Osteocyte (in vitro differentiated cells): ENCODE results near the gene FRMD4B. TPM values are rescaled to one million over a fixed set of nuclear protein-coding genes. Genes with fewer than 3 reads are reported as not detected.
A peak's percentile ranks its signal among the peaks of the same experiment; 100 is the strongest.

Source experiments
- DNase-seq: peaks from one replicate; pipeline ENCODE4 v3.0.0; 2021; ENCODE audit warnings: mixed read lengths; ENCODE audit not compliant: unreplicated experiment; ENCODE audit errors: extremely low spot score
- H3K27ac Mint-ChIP-seq: one replicate; pipeline ENCODE4 v1.8.0; 2021; ENCODE audit warnings: mild to moderate bottlenecking, mixed read lengths; ENCODE audit not compliant: unreplicated experiment
- H3K27me3 Mint-ChIP-seq: one replicate; pipeline ENCODE4 v1.8.0; 2021; ENCODE audit warnings: mixed read lengths; ENCODE audit not compliant: unreplicated experiment
- H3K36me3 Mint-ChIP-seq: one replicate; pipeline ENCODE4 v1.8.0; 2021; ENCODE audit warnings: mixed read lengths; ENCODE audit not compliant: unreplicated experiment
- H3K4me1 Mint-ChIP-seq: one replicate; pipeline ENCODE4 v1.8.0; 2021; ENCODE audit warnings: mixed read lengths; ENCODE audit not compliant: unreplicated experiment
- H3K4me3 Mint-ChIP-seq: one replicate; pipeline ENCODE4 v1.8.0; 2021; ENCODE audit warnings: mild to moderate bottlenecking, moderate library complexity, mixed read lengths; ENCODE audit not compliant: unreplicated experiment
- H3K9me3 Mint-ChIP-seq: one replicate; pipeline ENCODE4 v1.8.0; 2021; ENCODE audit warnings: mixed read lengths; ENCODE audit not compliant: unreplicated experiment
- CTCF ChIP-seq: fragments of 200-600 bp; sonication (generic); IDR thresholded peaks from 2 replicates; pipeline ENCODE4 v1.5.0; 2021; ENCODE audit warnings: antibody characterized with exemption, mild to moderate bottlenecking, moderate library complexity
- total RNA-seq: library from RNA; stranded (reverse); gene quantifications from 2 replicates; pipeline ENCODE4 v1.2.1, GENCODE V29; 2021

Gene FRMD4B
- total RNA-seq, 1 donor from 2014 or later, result 1.3 TPM

- Mint-ChIP-seq H3K4me3 (no peak overlapping the region), H3K27ac (no peak overlapping the region)
These were observed 221.6 kb downstream of the FRMD4B start for GRCh38 chr3:69164296-69164695.

GRCh38 chr3:69162308-69162980, 223.4 kb downstream of the FRMD4B start:
- no peaks in the 10 kb centered on the region for H3K9me3 Mint-ChIP-seq
- TF ChIP-seq CTCF, result no peak
- no peak for DNase-seq
- H3K36me3 Mint-ChIP-seq, result no peaks in the 10 kb centered on the region
- no peak overlapping the region for H3K4me3 Mint-ChIP-seq
- H3K27ac Mint-ChIP-seq, result no peak overlapping the region
- H3K4me1 Mint-ChIP-seq, result no peaks in the 10 kb centered on the region
- H3K27me3 Mint-ChIP-seq, result no peaks in the 10 kb centered on the region

More at GRCh38 chr3:69164296-69164695, 221.6 kb downstream of the FRMD4B start:
- Mint-ChIP-seq H3K4me1 (no peaks in the 10 kb centered on the region), H3K36me3 (no peaks in the 10 kb centered on the region), H3K9me3 (no peaks in the 10 kb centered on the region), H3K27me3 (no peaks in the 10 kb centered on the region)
- DNase-seq, result no peak
- TF ChIP-seq CTCF, result no peak

- Mint-ChIP-seq H3K4me3 (no peak overlapping the region), H3K9me3 (no peaks in the 10 kb centered on the region), H3K36me3 (no peaks in the 10 kb centered on the region), H3K4me1 (no peaks in the 10 kb centered on the region), H3K27me3 (no peaks in the 10 kb centered on the region), H3K27ac (no peak overlapping the region)
- peak; percentile 93 for TF ChIP-seq CTCF
- DNase-seq, result no peak
These were observed 224.1 kb downstream of the FRMD4B start for GRCh38 chr3:69161587-69162307.

- H3K36me3 Mint-ChIP-seq, result no peaks in the 10 kb centered on the region
- H3K4me3 Mint-ChIP-seq, result no peak overlapping the region
- H3K4me1 Mint-ChIP-seq, result no peaks in the 10 kb centered on the region
- DNase-seq, result no peak
- no peak overlapping the region for H3K27ac Mint-ChIP-seq
- no peaks in the 10 kb centered on the region for H3K9me3 Mint-ChIP-seq
- TF ChIP-seq CTCF, result no peak
- peaks cover 8% of the 10 kb centered on the region for H3K27me3 Mint-ChIP-seq
These were observed 225.4 kb downstream of the FRMD4B start for GRCh38 chr3:69160525-69160924.

- no peak overlapping the region for H3K27ac Mint-ChIP-seq
- no peaks in the 10 kb centered on the region for H3K36me3 Mint-ChIP-seq
- DNase-seq, result no peak
- H3K27me3 Mint-ChIP-seq, result peaks cover 11% of the 10 kb centered on the region
- H3K4me1 Mint-ChIP-seq, result no peaks in the 10 kb centered on the region
- TF ChIP-seq CTCF, result no peak
- H3K9me3 Mint-ChIP-seq, result no peaks in the 10 kb centered on the region
- no peak overlapping the region for H3K4me3 Mint-ChIP-seq
These were observed 225.8 kb downstream of the FRMD4B start for GRCh38 chr3:69160107-69160506.
